AG04450 (cell line): ENCODE data around the gene PVALEF. TPM values are rescaled to one million over a fixed set of nuclear protein-coding genes. Genes with fewer than 3 reads are reported as not detected.

Experiments used
- CTCF ChIA-PET: fragments of 300-600, 350-600 bp; formaldehyde crosslinking; extraction: SDS; loops from one replicate; lab custom pipeline; 2022; ENCODE audit warnings: antibody characterized with exemption, inconsistent platforms; lab: Charles Lee
- POLR2A ChIA-PET: fragments of 350-600 bp; formaldehyde crosslinking; extraction: SDS; loops from one replicate; lab custom pipeline; 2021; ENCODE audit warnings: antibody characterized with exemption, inconsistent platforms; lab: Yijun Ruan, JAX
- DNase-seq: peaks from one replicate; pipeline ENCODE4 v3.0.0-alpha.2; 2011; ENCODE audit warnings: low read depth, low spot score
- H3K27ac ChIP-seq: one replicate; pipeline ENCODE4 v1.5.1; 2012; ENCODE audit warnings: low read depth, low read length, control low read depth
- H3K27me3 ChIP-seq: one replicate; pipeline ENCODE4 v1.6.0; 2012; ENCODE audit warnings: low read length; ENCODE audit not compliant: control insufficient read depth, insufficient read depth
- H3K4me3 ChIP-seq: 2 replicates; pipeline ENCODE4 v1.5.1; 2011; ENCODE audit warnings: mild to moderate bottlenecking, low read depth, low read length, control low read depth
- H3K9me3 ChIP-seq: 2 replicates; pipeline ENCODE4 v1.5.1; 2012; ENCODE audit warnings: low read length; ENCODE audit not compliant: control insufficient read depth, insufficient read depth
- polyA plus RNA-seq: library from polyadenylated mRNA; depleted of rRNA; stranded (reverse); fragments of >200 nt; gene quantifications from 2 replicates; pipeline ENCODE4 v1.2.3, GENCODE V29; 2011
- TF ChIP-seq, protein P1 (sequence below): IDR thresholded peaks from 2 replicates; pipeline ENCODE4 v1.5.1; 2011; ENCODE audit warnings: low read depth, low read length, control low read depth, inconsistent platforms

PVALEF gene
- polyA plus RNA-seq, 1 experiment = not detected

DNA sequence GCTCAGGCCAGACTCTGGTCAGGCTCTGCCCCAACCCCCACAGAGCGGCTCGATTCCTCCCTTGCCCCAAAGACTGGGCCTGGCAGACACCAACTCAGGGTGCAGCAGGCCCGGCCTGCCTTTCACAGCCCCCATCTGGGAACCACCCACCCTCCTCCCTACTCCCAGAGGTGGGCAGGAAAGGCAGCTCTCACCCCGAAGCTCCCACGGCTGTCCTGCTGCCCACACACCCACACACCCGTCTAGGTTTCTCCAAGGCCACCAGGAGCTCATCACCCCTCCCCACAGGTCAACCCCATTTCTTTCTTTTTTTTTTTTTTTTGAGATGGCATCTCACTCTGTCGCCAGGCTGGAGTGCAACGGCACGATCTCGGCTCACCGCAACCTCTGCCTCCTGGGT lies 53.7 kb downstream of the PVALEF start:
- Histone ChIP-seq H3K27ac (no peak overlapping the region), H3K9me3 (no peaks in the 10 kb centered on the region; the same call in 1 of the 2 replicates), H3K27me3 (no peaks in the 10 kb centered on the region), H3K4me3 (no peak overlapping the region)
- no peak for DNase-seq
- ChIA-PET CTCF (no interaction called here), POLR2A (no interaction called here)
- TF ChIP-seq, protein P1, sequence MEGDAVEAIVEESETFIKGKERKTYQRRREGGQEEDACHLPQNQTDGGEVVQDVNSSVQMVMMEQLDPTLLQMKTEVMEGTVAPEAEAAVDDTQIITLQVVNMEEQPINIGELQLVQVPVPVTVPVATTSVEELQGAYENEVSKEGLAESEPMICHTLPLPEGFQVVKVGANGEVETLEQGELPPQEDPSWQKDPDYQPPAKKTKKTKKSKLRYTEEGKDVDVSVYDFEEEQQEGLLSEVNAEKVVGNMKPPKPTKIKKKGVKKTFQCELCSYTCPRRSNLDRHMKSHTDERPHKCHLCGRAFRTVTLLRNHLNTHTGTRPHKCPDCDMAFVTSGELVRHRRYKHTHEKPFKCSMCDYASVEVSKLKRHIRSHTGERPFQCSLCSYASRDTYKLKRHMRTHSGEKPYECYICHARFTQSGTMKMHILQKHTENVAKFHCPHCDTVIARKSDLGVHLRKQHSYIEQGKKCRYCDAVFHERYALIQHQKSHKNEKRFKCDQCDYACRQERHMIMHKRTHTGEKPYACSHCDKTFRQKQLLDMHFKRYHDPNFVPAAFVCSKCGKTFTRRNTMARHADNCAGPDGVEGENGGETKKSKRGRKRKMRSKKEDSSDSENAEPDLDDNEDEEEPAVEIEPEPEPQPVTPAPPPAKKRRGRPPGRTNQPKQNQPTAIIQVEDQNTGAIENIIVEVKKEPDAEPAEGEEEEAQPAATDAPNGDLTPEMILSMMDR = no peak

DNA sequence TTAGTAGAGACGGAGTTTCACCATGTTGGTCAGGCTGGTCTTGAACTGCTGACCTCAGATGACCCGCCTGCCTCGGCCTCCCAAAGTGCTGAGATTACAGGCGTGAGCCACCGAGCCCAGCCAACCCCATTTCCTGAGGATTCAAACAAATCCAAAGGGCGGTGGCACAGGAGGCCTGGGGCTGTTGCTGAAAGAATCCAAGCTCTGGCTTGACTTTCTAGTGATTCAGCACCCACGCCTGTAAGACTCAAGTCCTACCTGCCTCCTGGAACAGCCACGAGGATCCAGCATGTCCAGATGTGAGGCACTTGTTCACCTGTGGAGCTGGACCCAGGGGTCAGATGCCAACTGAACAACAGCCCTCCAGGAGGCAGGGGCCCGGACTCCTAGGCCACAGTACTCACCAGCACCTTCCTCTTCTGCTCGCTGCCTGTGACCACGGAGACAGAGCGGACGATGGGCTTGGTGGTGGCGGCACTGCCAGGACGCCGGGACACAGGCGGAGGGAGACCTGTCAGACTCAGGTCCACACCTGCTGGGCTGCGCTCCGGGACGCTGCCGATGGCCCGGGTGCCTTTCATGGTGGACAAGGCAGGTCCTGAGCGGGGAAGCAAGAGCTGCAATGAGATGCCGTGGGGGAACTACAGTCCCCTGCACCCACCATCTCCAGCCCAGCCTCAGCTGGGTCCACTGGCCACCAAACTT lies 54.3 kb downstream of the PVALEF start:
- Histone ChIP-seq H3K27ac (no peak overlapping the region), H3K4me3 (no peak overlapping the region), H3K9me3 (no peaks in the 10 kb centered on the region; the same call in 1 of the 2 replicates), H3K27me3 (no peaks in the 10 kb centered on the region)
- CTCF ChIA-PET = no interaction called here
- POLR2A ChIA-PET = no interaction called here
- DNase-seq = no peak
- TF ChIP-seq, protein P1 = no peak

DNA sequence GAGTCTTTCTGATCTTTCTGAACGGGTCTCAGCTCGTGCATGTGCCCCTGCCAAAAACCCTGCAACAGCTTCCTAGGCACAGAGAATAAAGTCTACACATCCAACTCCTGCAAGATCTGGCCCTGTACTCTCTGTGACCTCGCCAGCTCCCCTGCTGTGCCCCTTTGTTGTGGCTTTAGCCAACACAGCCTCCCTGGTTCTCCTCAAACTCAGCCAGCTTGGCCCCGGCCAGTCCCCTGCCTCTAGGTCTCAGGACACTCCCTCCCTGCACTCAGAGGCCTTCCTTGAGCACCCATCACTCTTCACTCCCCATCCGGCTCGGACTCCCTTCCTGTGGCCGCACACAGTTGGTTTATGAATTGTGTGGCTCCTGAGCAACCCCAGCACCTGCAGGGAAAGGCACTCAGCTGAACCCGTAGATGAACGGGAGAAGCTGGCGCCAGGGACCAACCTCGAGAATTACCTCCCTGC lies 56.1 kb downstream of the PVALEF start:
- CTCF ChIA-PET = interaction anchor here (0.7 to 1.2 kb wide), 2 partner anchors 21 to 912 kb away, joined by 3 to 7 read pairs; no protein-coding TSS in a partner anchor
- TF ChIP-seq, protein P1 = no peak
- POLR2A ChIA-PET = no interaction called here

DNA sequence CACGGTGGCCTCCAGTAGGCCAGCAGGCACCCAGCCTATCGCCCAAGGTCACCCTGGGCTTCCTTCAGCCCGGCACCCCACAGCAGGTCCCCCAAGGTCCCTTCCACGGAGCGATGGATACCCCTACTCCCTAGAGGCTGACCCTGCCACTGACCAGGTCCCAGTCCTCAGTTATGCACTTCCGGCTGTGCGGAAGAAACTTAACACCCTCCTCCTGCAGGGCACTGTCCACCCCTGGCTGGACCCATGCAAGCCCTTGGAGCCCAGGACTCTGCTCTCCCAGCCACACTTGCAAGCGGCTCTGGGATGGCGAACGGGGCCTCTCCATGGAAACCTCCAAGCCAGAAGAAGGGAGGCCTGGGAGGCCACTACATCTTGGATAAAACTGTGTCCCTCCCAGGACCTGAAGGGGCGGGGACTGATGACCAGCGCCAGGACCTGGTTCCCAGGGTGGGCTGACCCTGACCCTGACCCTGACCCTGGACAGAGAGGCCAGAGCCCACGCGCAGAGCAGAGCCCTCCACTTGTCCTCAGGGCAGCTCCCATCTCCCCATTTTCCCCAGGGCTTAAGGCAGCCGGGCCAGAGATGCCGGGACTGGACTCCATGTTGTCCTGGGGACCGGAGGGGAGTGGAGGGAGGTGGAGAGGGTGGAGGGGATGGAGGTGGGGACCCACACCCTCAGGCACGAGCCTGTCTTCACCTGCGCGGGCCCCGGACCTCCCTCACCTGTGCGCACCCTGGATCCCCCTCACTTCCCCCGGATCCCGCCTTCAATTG lies 56.7 kb downstream of the PVALEF start:
- ChIA-PET CTCF (interaction anchor here (1.2 kb wide), 1 partner anchor 22 kb away, joined by 3 read pairs; no protein-coding TSS in a partner anchor), POLR2A (interaction anchor here (0.7 to 1.2 kb wide), 2 partner anchors 17 to 329 kb away, joined by 4 to 17 read pairs; partner anchors contain the start of genes NDUFAF8 and TEPSIN)
- H3K4me3 ChIP-seq = peak overlapping the region; percentile 76
- H3K27ac ChIP-seq = no peak overlapping the region
- peaks cover under 1% of the 10 kb centered on the region for H3K9me3 ChIP-seq
- no peak for DNase-seq
- H3K27me3 ChIP-seq = no peaks in the 10 kb centered on the region
- TF ChIP-seq, protein P1 = no peak

More for the DNA sequence above, 56.1 kb downstream of the PVALEF start:
- Histone ChIP-seq H3K4me3 (peak overlapping the region; percentile 76), H3K27ac (no peak overlapping the region), H3K27me3 (no peaks in the 10 kb centered on the region), H3K9me3 (no peaks in the 10 kb centered on the region; the same call in 1 of the 2 replicates)
- DNase-seq = no peak
